Calu3 (cell line): ENCODE data around the gene ESYT3. TPM values are rescaled to one million over a fixed set of nuclear protein-coding genes. Genes with fewer than 3 reads are reported as not detected.

Experiments used
- BruUV-seq: library from RNA; stranded (reverse); fragments of 400-500 nt; replicated peaks from 2 replicates; lab custom pipeline; 2021; lab: Mats Ljungman, UMichigan
- CTCF ChIA-PET: fragments of 300-600 bp; sonication (Branson Sonifier 250); formaldehyde crosslinking; loops from one replicate; lab custom pipeline; 2022; ENCODE audit warnings: antibody characterized with exemption; lab: Charles Lee
- DNase-seq: peaks from one replicate; pipeline ENCODE4 v3.0.0; 2022
- H3K27ac Mint-ChIP-seq: one replicate; pipeline ENCODE4 v1.8.0; 2022; ENCODE audit warnings: mixed read lengths; ENCODE audit not compliant: unreplicated experiment
- H3K27me3 Mint-ChIP-seq: one replicate; pipeline ENCODE4 v1.8.0; 2022; ENCODE audit warnings: mixed read lengths; ENCODE audit not compliant: unreplicated experiment
- H3K36me3 Mint-ChIP-seq: one replicate; pipeline ENCODE4 v1.8.0; 2022; ENCODE audit warnings: mild to moderate bottlenecking, moderate library complexity, mixed read lengths; ENCODE audit not compliant: insufficient read depth, unreplicated experiment
- H3K4me1 Mint-ChIP-seq: one replicate; pipeline ENCODE4 v1.8.0; 2022; ENCODE audit warnings: mild to moderate bottlenecking, low read depth, mixed read lengths; ENCODE audit not compliant: unreplicated experiment
- H3K4me3 Mint-ChIP-seq: one replicate; pipeline ENCODE4 v1.8.0; 2022; ENCODE audit warnings: mild to moderate bottlenecking, low read depth, moderate library complexity, mixed read lengths; ENCODE audit not compliant: unreplicated experiment
- H3K9me3 Mint-ChIP-seq: one replicate; pipeline ENCODE4 v1.8.0; 2022; ENCODE audit warnings: low read depth, mixed read lengths; ENCODE audit not compliant: unreplicated experiment
- intact Hi-C: fragments of 100-400 bp; cut with micrococcal nuclease; formaldehyde crosslinking; loops from one replicate; pipeline ENCODE4 v1.10.0; 2022; ENCODE audit not compliant: unreplicated experiment
- total RNA-seq: library from RNA; stranded (reverse); gene quantifications from 2 replicates; pipeline ENCODE4 v1.2.3, GENCODE V29; 2022
- TF ChIP-seq, protein P1 (sequence below): fragments of 200-600 bp; IDR thresholded peaks from one replicate; pipeline ENCODE4 v1.8.0; 2022; ENCODE audit warnings: antibody characterized with exemption; ENCODE audit not compliant: unreplicated experiment

The ESYT3 gene
- total RNA-seq, 1 experiment from 2014 or later, result 3.5 TPM

DNA sequence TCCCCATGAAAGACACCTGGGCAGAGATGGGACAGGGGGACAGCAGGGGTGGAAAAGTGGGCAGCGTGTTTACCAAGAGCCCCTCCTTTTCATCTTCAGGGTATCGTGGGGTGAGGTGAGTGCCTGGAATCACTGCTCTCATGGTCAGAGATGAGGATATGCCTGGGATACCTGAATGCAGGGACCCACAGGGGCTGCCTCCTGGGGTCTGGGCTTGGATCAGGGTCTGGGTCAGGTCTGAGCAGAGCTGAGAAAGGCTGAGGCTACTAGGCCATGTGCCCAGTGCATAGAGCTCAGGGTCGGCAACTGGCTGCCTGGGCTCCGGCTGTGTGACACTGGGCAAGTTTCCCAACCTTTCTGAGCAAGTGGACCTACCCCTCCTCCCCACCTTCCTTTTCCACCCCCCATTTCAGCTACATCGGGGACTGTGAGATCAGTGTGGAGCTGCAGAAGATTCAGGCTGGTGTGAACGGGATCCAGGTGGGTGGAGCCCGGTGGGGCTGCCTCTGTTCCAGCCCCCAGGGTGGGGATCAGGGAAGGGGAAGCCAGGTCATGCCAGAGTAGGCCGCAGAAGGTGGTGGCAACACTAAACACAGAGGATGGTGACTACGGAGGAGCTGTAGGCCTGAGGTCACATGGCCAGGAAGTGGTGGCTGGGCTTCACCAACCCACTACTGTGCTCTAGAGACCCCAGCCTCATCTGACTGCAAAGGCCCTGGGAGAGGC is 24.5 kb downstream of the ESYT3 start:
- no peak for DNase-seq
- Mint-ChIP-seq H3K27ac (no peak overlapping the region), H3K4me1 (no peaks in the 10 kb centered on the region), H3K36me3 (no peaks in the 10 kb centered on the region), H3K4me3 (no peak overlapping the region), H3K9me3 (no peaks in the 10 kb centered on the region), H3K27me3 (no peaks in the 10 kb centered on the region)
- TF ChIP-seq, protein P1, sequence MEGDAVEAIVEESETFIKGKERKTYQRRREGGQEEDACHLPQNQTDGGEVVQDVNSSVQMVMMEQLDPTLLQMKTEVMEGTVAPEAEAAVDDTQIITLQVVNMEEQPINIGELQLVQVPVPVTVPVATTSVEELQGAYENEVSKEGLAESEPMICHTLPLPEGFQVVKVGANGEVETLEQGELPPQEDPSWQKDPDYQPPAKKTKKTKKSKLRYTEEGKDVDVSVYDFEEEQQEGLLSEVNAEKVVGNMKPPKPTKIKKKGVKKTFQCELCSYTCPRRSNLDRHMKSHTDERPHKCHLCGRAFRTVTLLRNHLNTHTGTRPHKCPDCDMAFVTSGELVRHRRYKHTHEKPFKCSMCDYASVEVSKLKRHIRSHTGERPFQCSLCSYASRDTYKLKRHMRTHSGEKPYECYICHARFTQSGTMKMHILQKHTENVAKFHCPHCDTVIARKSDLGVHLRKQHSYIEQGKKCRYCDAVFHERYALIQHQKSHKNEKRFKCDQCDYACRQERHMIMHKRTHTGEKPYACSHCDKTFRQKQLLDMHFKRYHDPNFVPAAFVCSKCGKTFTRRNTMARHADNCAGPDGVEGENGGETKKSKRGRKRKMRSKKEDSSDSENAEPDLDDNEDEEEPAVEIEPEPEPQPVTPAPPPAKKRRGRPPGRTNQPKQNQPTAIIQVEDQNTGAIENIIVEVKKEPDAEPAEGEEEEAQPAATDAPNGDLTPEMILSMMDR, result no peak
- CTCF ChIA-PET, result interaction anchor here (1.1 kb wide), 1 partner anchor 457 kb away, joined by 4 read pairs; no protein-coding TSS in a partner anchor
- intact Hi-C loops, result no loop called here
- no TSS peak for BruUV-seq

DNA sequence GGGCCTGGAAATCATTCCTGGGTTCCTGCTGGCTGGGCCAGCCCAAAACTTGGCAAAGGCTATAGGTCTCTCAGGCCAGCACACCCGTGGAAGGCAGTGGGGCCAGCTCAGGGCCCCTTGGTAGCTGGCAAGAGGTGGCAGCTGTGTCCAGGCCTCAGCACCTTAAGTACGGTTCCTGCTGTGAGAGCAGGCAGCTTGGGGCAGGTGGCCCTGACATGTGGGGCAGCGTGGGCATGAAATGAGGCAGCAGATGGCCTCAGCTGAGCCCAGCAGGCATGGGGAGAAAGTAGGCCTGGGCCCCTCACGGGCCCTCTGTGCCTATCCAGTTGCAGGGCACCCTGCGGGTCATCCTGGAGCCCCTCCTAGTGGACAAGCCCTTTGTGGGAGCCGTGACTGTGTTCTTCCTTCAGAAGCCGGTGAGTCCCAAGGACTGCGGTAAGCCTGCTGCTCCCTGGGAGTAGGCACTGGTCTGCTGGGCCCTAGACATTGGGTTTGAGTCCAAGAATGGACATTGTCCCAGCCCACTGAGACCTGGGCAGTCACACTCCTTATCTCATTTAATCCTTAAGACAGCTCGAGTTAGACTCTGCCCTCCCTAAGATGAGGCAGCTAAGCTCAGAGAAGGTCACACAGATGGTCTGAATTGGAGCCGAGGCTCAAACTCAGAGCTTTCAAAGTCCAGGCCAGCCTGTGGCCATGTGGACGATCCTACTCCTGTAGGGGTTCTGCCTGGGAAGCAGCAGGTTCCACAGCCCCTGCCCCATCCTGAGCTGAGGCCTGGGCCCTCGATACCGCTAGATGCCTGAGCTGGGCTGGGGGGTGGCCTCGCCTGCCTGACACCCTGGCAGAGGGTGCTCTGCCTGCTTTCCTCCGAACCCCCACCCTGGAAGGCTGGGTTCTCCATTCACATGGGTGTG is 25.5 kb downstream of the ESYT3 start:
- no peak overlapping the region for H3K4me3 Mint-ChIP-seq
- intact Hi-C loops, result loop anchor here (5.0 kb wide), 2 partner anchors 43 to 462 kb away; no protein-coding TSS in a partner anchor
- TF ChIP-seq, protein P1, result no peak
- H3K4me1 Mint-ChIP-seq, result no peaks in the 10 kb centered on the region
- CTCF ChIA-PET, result interaction anchor here (0.6 to 1.8 kb wide), 3 partner anchors 14 to 456 kb away, joined by 3 to 4 read pairs (median 4); no protein-coding TSS in a partner anchor
- H3K27me3 Mint-ChIP-seq, result no peaks in the 10 kb centered on the region
- no TSS peak for BruUV-seq
- no peak overlapping the region for H3K27ac Mint-ChIP-seq
- DNase-seq, result no peak
- peaks cover 2% of the 10 kb centered on the region for H3K36me3 Mint-ChIP-seq
- H3K9me3 Mint-ChIP-seq, result no peaks in the 10 kb centered on the region

DNA sequence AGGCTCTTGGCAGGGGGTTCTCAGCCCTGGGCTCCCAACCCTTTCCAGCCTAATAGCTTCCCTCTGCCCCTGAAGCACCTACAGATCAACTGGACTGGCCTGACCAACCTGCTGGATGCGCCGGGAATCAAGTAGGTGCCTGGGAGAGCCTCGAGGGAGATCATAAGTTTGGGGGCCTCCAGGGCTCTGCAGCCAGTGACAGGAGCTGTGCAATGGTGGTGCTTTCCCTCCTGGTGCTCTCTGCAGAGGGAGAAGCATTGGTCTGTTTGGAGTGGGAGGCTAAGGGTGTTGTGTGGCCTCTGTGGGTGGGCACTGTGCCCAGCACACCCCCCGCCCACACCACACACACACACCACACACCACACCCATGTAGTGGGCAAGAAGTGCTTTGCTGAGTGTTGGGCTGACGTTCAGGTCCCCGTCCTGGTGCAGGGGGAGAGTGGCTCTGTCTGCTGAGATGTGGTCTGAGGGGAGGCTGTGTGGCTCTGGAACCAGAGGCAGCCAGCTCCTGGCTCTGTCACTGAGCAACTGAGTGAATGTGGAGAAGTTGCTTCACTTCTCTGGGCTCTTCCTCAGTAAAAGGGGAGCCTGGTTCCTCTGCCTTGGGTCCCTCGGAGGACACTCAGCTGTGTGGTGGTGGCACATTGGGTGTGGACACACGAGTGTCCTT is 26.3 kb downstream of the ESYT3 start:
- H3K36me3 Mint-ChIP-seq, result peaks cover 5% of the 10 kb centered on the region
- intact Hi-C loops, result loop anchor here (5.0 kb wide), 2 partner anchors 43 to 462 kb away; no protein-coding TSS in a partner anchor
- no peak overlapping the region for H3K27ac Mint-ChIP-seq
- DNase-seq, result no peak
- no peaks in the 10 kb centered on the region for H3K27me3 Mint-ChIP-seq
- CTCF ChIA-PET, result interaction anchor here (0.5 to 1.8 kb wide), 6 partner anchors 9 to 220 kb away, joined by 3 to 4 read pairs (median 3); no protein-coding TSS in a partner anchor
- TF ChIP-seq, protein P1, result no peak
- BruUV-seq, result no TSS peak
- H3K4me1 Mint-ChIP-seq, result no peaks in the 10 kb centered on the region
- no peaks in the 10 kb centered on the region for H3K9me3 Mint-ChIP-seq
- H3K4me3 Mint-ChIP-seq, result no peak overlapping the region

DNA sequence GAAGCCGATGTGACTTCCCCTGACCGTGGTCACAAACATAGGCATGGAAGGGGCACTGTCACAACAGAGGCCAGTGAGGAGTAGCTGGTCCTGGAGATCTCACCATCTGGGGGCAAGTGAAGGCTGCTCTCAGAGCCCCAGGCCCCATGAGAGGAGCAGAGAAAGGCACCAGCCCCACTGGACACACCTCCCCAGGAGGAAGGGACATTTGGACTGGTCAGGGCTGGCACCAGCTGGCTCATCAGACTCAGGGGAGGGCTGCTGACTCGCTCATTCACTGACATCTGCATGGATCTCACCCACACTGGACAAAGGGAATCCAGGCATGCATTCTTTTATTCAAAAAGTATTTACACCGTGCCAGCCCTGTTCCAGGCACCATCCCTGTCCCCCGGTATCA is 26.8 kb downstream of the ESYT3 start:
- Mint-ChIP-seq H3K4me3 (no peak overlapping the region), H3K27ac (no peak overlapping the region), H3K4me1 (no peaks in the 10 kb centered on the region), H3K27me3 (no peaks in the 10 kb centered on the region), H3K9me3 (no peaks in the 10 kb centered on the region), H3K36me3 (peaks cover 5% of the 10 kb centered on the region)
- no TSS peak for BruUV-seq
- no peak for DNase-seq
- intact Hi-C loops, result loop anchor here (5.0 kb wide), 2 partner anchors 44 to 461 kb away; no protein-coding TSS in a partner anchor
- CTCF ChIA-PET, result interaction anchor here (0.8 to 1.8 kb wide), 4 partner anchors 10 to 22 kb away, joined by 3 read pairs; no protein-coding TSS in a partner anchor
- TF ChIP-seq, protein P1, result no peak
